ENCODE results near the gene RSBN1.
A peak's percentile ranks its signal among the peaks of the same experiment; 100 is the strongest.

Gene RSBN1

DNA sequence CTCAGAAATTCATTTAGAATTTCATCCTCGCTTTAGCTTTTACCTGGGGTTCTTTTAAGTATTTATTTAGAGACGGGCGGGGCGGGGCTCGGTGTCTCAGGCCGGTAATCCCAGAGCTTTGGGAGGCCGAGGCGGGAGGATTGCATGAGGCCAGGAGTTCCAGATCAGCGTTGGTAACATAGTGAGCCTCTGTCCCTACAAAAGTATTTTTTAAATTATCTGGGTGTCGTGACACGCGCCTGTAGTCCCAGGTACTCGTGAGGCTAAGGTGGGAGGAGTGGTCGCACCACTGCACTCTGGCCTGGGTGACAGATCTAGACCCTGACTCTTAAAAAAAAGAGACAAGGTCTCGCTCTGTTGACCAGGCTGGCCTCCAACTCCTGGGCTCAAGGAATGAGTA lies 942 bp upstream of the RSBN1 start:
- no peak for DNase-seq (ENCODE audit: low read depth in 1 of 2, low spot score in 1 of 2)

DNA sequence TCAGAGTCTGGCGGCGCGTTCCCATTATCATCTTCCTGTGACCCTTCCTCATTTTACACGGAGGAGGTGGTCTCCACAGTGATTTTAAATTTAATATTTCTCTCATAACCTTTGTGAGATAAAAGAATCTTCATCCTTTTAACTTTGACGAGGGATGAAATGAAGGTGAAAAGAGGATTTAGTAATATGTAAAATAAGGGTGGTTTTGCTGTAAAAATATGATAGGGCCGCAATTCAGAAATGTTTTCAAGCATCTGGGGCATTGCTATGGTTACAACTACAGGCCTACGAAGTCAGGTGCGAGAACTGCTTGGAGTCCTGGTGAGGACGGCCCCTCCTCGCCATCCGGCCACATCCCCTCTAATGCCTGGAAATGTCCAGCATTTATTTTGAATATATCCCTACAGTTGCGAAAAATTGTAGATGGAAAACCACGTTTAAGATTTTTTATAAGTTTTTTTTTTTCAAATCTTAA lies 422 bp upstream of the RSBN1 start:
- DNase-seq (ENCODE audit: low read depth in 1 of 2, low spot score in 1 of 2): no peak

DNA sequence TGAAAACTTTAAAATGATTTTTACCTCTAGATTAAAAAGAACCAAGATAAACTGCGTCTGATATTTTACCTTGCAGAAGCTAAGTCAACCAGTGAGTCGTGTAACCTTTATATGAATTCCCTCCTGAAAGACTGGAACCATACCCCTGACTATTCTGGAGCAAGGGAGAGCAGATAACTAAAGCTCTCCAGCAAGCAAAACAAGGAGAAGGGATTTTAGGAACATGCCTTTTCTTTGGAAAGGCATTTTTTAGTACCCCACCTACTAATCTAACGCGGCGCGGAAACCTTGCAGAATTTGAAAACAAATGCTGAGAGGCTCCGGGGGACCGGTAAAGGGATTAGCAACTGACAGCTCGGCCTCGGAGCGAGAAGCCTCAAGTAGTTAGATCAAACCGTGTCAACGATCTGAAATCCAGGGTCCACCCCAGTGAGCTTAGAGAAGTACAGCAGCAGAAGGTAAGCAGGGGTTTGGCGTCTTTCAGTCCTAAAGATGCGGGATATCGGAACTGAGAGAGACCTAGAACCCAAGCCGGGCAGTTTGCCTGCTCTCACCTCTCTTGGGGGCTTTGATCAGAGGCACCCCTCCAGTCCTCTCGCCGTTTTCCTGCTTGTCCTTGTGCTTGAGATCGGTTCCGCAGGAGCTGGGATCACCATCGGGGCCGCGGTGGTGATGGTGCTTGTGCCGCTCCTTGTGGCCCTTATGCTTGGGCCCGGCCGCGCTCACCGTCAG lies 954 bp downstream of the RSBN1 start:
- DNase-seq (ENCODE audit: low read depth in 1 of 2, low spot score in 1 of 2): peak in 1 of 2 donors; percentile 32

DNA sequence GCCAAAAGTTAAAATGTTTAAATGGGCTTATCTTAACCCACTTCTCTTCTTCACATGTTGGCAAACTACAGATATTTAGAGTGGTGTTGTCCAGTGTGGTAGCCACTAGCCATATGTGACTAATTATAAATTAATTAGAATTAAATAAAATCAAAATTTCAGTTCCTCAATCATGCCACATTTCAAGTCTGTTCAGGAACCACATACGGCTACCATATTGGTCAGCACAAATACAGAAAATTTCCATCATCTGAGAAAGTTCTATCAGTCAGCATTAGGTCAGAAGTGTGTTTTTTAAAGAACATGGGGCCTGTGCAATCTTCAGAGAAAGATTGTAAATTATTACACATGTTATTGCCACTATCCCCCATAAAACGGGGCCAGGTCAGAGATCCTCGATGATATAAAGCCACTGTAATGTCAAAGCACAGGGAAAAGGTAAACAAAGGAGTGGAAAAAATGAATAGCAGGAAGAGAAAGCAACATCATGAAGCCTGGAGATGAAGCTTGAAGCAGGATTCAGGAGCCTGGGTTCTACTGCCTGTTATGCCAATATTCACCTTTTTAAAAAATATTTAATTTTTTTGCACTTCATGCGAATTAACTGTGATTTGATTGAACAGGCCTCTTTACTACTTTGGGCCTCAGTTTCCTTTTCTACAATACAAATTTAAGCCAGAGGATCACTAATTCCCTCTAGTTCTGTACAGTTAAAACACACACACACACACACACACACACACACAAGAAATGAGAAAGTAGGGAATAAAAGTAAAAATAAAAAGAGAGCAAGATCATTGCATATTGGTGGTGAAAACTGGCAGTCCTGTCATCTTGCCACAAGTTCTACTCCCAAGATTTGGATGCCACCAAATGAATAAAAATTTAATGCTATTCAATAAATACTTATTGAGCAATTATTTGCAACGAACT lies 2.3 kb downstream of the RSBN1 start:
- DNase-seq (ENCODE audit: low read depth in 1 of 2, low spot score in 1 of 2): no peak

DNA sequence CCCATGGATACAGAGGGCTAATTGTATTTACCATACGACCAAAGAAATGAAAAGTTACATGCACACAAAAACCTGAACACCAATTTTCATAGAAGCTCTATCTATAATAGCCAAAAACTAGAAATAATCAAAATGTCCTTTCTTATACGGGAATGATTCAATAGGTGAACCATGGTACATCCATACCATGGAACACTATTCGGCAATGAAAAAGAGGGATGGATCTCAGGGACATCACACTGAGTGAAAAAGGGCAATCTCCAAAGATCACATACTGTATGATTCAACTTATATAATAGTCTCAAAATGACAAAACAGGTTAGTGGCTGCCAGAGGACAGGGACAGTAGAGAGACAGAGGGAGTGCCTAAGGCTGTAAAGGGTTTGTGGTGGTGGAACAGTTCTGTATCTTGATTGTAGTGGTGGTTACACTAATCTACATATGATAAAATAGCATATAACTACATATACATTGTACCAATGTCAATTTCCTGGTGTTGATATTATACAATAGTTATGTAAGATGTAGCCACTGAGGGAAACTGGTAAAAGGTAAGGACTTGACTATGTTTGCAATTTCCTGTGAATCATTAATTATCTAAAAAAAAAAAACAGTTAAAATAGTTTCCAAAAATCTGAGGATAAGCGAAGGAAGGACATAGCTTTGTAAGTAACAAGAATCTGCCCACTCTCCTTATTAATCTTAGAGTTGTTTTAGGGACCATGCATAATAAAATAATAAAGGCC lies 3.7 kb downstream of the RSBN1 start:
- no peak for DNase-seq (ENCODE audit: low read depth in 1 of 2, low spot score in 1 of 2)

GRCh38 chr1:113805639-113806038 lies 6.6 kb downstream of the RSBN1 start:
- no peak for DNase-seq (ENCODE audit: low read depth in 1 of 2, low spot score in 1 of 2)

- no peak for DNase-seq (ENCODE audit: low read depth in 1 of 2, low spot score in 1 of 2)
Observed at GRCh38 chr1:113805256-113805531, 7.1 kb downstream of the RSBN1 start.

DNA sequence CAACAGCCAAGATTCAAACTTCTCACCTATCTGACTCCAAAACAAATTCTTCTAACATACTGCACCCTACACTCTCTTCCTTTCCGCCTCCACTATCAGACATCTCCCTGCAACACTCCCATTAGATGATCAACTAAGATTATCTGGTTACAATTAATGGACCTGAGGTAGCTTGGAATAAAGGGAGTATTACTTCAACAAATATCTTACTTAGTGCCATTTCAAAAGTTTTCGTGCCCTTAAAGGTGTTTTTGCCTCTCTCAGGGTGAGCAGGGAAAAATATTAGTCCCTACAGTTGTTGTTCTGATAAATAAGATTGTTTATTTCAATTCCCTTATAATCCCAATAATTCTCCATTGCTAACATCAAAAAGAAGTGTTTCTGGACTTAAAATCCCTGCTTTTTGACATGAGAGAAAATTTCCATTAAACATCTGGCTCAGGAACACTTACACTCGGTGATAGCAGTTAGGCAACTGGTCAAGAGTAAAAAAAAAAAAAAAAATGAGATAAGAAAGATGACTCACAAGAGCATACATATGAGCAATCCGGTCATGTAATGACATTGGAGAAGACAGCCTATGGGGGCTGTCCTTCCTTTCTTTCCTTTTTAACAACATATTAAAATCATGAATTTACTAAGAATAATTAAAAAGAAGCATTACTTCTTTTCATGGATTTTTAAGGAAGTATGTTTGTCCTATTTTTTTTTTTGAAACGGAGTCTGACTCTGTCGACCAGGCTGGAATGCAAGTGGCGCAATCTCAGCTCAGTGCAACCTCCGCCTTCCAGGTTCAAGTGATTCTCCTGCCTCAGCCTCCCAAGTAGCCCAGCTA lies 7.6 kb downstream of the RSBN1 start:
- DNase-seq (ENCODE audit: low read depth in 1 of 2, low spot score in 1 of 2): no peak

DNA sequence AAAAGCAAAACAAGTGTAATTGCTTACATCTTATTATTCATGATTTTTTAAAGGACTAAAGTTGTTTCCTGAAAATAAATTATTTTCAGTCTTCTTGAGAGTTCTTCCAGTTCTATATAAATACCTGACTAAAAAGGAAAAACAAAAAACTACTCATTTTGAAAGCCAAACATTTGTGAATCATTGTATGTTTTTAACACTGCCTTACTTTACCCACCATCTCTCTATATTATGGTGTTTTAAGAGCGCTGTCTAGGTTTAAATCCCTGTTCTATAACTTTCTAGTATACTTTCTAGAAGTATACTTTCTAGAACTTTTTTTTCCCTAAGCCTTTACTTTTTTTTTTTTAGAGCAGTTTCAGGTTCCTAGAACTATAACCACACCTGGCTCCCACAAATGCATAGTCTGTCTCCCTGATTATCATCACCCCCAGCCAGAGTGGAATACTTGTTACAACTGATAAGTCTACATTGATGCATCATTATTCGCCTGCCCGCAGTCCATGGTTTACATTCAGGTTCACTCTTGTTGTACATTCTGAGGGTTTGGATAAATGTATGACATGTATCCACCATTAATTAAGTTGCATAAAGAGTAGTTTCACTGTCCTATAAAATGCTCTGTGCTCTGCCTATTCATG lies 9.8 kb downstream of the RSBN1 start:
- no peak for DNase-seq (ENCODE audit: low read depth in 1 of 2, low spot score in 1 of 2)

DNA sequence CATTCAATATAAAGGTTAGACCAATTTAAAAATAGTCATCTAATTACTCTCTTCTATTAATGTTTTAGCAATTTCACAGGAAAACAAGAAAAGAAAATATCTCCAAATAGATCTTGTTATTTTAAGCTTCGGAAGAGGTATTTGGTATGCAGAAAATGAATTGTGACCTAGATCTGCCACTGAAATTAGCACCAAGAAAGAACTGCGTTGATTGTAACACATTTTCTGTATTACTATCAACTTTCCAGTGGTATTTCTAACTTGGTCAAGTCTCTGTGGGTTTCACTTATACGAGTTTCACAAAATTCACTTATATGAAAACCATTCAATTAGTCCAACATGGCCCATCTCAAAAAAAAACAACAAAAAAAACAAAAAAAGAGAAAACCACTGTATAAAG lies 11.8 kb downstream of the RSBN1 start:
- no peak for DNase-seq (ENCODE audit: low read depth in 1 of 2, low spot score in 1 of 2)

DNA sequence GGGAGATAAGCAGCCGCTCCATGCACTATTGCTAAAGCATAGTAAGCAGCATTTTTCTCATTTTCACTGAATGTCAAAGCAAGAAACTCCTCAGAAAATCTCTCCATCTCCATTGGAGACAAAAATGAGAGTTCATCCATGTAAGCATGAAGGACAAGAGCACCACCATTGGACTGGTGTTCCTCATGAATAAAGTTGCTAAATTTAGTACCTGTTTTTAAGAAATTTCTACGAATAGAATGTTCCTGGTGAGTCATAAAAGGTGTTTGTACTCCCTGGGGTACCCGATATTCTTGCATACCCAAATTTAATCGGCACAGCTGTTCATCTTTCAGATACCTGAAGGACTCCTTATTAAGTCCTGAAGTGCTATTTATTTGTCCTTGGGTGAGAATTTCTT lies 14.8 kb downstream of the RSBN1 start:
- no peak for DNase-seq (ENCODE audit: low read depth in 1 of 2, low spot score in 1 of 2)

DNA sequence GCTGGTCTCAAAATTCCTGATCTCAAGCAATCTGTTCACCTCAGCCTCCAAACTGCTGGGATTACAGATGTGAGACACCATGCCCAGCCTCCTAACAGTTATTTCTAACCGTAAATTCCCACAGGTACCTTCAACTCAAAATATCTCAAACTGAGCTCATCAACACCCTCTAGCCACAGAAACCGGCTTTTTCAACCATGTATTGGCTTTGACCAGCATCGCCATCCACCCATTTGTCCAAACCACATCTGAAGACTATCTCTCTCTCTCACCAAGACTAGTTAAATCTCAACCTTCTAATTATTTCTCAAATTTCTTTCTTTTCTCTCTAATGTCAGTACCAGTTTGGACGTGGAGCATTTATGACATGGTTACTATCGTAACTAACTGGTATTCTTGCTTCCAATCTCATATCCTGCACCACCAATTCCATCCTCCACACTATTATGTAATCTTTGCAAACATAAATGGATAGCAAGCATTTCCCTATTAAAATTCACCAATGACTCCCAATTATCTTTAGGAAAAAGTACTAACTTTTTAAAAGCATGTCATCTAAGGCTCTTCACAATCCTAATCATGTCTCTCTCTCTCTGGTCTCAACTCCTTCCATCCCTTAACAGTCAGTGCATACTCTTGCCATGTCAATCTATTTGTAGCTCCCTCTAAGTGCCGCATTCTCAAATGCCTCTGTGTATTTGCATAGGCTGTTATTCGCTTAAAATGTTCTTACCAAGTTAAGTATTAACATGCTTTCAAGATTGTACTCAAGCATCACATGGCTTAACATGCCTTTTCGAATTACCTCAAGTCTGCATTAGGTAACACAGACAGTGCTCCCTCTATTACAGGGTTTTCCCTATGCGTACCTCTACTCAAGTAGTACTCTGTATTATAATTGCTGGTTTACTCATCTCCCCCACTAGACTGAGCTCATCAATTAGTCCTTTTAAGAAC lies 18.1 kb downstream of the RSBN1 start:
- no peak for DNase-seq (ENCODE audit: low read depth in 1 of 2, low spot score in 1 of 2)

DNA sequence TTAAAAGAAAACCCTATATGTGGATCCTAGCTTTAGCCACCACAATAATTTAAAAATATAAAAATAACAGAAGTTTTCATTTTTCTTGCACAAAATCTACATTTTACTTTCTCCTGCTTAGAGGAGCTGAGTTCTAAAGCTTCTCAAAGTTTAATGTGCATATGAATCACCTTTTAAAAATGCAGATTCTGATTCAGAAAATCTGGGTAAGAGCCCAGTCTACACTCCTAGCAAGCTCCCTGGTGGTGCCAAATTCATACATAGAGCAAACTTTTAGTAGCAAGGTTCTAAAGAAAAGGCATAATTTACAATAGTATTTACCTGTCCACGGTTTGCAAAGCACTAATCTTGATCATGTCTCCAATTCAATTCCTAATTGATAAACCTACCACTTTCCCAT lies 19.3 kb downstream of the RSBN1 start:
- no peak for DNase-seq (ENCODE audit: low read depth in 1 of 2, low spot score in 1 of 2)

DNA sequence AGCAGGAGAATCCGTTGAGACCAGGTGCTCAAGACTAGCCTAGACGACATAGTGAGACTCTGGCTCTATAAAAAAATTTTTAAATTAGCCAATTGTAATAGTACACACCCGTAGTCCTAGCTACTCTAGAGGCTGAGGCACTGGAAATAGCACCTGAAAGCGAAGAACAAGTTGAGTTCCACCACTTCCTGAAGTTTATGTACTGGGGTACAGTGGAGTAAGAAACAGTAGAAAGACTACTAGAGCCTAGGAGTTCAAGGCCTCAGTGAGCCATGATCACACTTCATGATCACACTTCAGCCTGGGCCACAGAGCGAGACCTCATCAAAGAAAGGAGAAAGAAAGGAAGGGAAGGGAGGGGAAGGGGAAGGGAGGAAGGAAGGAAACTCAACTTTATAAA lies 19.8 kb downstream of the RSBN1 start:
- no peak for DNase-seq (ENCODE audit: low read depth in 1 of 2, low spot score in 1 of 2)

GRCh38 chr1:113788802-113789201 lies 23.5 kb downstream of the RSBN1 start:
- DNase-seq (ENCODE audit: low read depth in 1 of 2, low spot score in 1 of 2): no peak

- no peak for DNase-seq (ENCODE audit: low read depth in 1 of 2, low spot score in 1 of 2)
Observed at GRCh38 chr1:113787663-113788062, 24.6 kb downstream of the RSBN1 start.

GRCh38 chr1:113786069-113786468 lies 26.2 kb downstream of the RSBN1 start:
- no peak for DNase-seq (ENCODE audit: low read depth in 1 of 2, low spot score in 1 of 2)

DNA sequence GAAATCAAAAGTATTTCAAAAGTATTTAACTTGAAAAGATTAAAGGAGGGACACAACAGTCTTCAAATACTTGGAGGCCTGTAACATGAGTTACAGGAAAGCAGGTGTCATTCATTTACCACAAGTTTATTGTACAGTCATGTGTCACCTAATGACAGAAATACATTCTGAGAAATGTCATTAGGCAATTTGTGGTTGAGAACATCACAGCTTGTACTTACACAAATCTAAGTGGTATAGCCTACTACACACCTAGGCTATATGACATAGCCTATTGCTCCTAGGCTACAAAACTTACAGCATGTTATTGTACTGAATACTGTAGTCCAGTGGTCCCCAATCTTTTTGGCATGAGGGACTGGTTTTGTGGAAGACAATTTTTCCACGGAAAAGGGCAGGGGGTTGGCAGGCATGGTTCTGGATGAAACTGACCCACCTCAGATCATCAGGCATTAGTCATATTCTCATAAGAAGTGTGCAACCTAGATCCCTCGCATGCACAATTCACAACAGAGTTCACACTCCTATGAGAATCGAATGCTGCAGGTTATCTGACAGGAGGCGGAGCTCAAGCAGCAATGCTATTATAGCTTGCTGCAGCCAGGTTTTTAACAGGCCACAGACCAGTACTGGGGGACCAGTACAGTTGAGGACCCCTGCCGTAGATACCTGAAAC lies 28.0 kb downstream of the RSBN1 start:
- DNase-seq (ENCODE audit: low read depth in 1 of 2, low spot score in 1 of 2): no peak

Data from stimulated activated CD4-positive, alpha-beta T cell treated with anti-CD3 and anti-CD28 coated beads, Interleukin-15, amount 100 ng/mL, for 1 hour (primary cell).